Fibroblast of lung (primary cell): ENCODE results near the gene FOS. TPM values are rescaled to one million over a fixed set of nuclear protein-coding genes. Genes with fewer than 3 reads are reported as not detected.

ENCODE experiments used
- DNase-seq, 2 donors: peaks; one replicate each; pipeline versions ENCODE4 v3.0.0 to v3.0.0-alpha.2; 2010; ENCODE audit warnings: low read depth in 2 of 2
- H2AFZ ChIP-seq: 2 replicates; pipeline ENCODE4 v1.5.1; 2012; ENCODE audit warnings: low read length, control low read depth, inconsistent platforms
- H3K27ac ChIP-seq: 2 replicates; pipeline ENCODE4 v1.5.1; 2011; ENCODE audit warnings: low read length, control low read depth; ENCODE audit not compliant: insufficient read depth
- H3K27me3 ChIP-seq: 2 replicates; pipeline ENCODE4 v1.5.1; 2011; ENCODE audit warnings: mild to moderate bottlenecking, low read length; ENCODE audit not compliant: control insufficient read depth, insufficient read depth
- H3K36me3 ChIP-seq: 2 replicates; pipeline ENCODE4 v1.5.1; 2011; ENCODE audit warnings: low read length; ENCODE audit not compliant: control insufficient read depth, insufficient read depth
- H3K4me1 ChIP-seq: 2 replicates; pipeline ENCODE4 v1.5.1; 2011; ENCODE audit warnings: low read length; ENCODE audit not compliant: control insufficient read depth, insufficient read depth; ENCODE audit errors: extremely low read depth
- H3K4me2 ChIP-seq: 2 replicates; pipeline ENCODE4 v1.5.1; 2011; ENCODE audit warnings: low read length, control low read depth; ENCODE audit not compliant: insufficient read depth; ENCODE audit errors: extremely low read depth
- H3K4me3 ChIP-seq, 4 experiments: fragments of 200-600 bp in 1 of 4; sonication (generic) in 1 of 4; replicated peaks in 1 of 4; 2 replicates each; pipeline ENCODE4 v1.5.1; 2011 to 2016; ENCODE audit warnings: low read length in 4 of 4, low read depth in 3 of 4, mild to moderate bottlenecking in 3 of 4, control low read depth in 2 of 4, inconsistent platforms in 1 of 4, mixed read lengths in 1 of 4; ENCODE audit not compliant: insufficient read depth in 1 of 4; ENCODE audit errors: control extremely low read depth in 1 of 4
- H3K79me2 ChIP-seq: 2 replicates; pipeline ENCODE4 v1.5.1; 2012; ENCODE audit warnings: mild to moderate bottlenecking, low read length, inconsistent platforms; ENCODE audit not compliant: control insufficient read depth, insufficient read depth
- H3K9ac ChIP-seq: 2 replicates; pipeline ENCODE4 v1.5.1; 2011; ENCODE audit warnings: mild to moderate bottlenecking, low read length, control low read depth; ENCODE audit not compliant: insufficient read depth
- H3K9me3 ChIP-seq: 2 replicates; pipeline ENCODE4 v1.5.1; 2012; ENCODE audit warnings: low read depth, low read length; ENCODE audit not compliant: control insufficient read depth, insufficient read depth
- H4K20me1 ChIP-seq: 2 replicates; pipeline ENCODE4 v1.5.1; 2011; ENCODE audit warnings: low read length; ENCODE audit not compliant: control insufficient read depth, insufficient read depth; ENCODE audit errors: extremely low read depth
- EZH2 ChIP-seq: IDR thresholded peaks from 2 replicates; pipeline ENCODE4 v1.5.1; 2012; ENCODE audit warnings: low read length, control low read depth, mild to moderate bottlenecking; ENCODE audit errors: missing control alignments
- polyA plus RNA-seq, 2 donors: library from polyadenylated mRNA; depleted of rRNA in 1 of 2; stranded (reverse) in 1 of 2; unstranded in 1 of 2; fragments of >200 nt; gene quantifications; 2 replicates each; pipeline ENCODE4 v1.2.1, GENCODE V29; 2011 to 2012; ENCODE audit warnings: missing spikeins in 1 of 2
- total RNA-seq: library from RNA; depleted of rRNA; stranded (reverse); fragments of >200 nt; gene quantifications from 2 replicates; pipeline ENCODE4 v1.2.1, GENCODE V29; 2014
- TF ChIP-seq, protein P1 (sequence below), 2 donors: IDR thresholded peaks in 1 of 2; conservative IDR thresholded peaks in 1 of 2; 1 replicate in 1 of 2; 2 replicates in 1 of 2; pipeline ENCODE4 v1.5.1; 2011 to 2012; ENCODE audit warnings: low read length in 2 of 2, control low read depth in 1 of 2, inconsistent platforms in 1 of 2, low read depth in 1 of 2, mild to moderate bottlenecking in 1 of 2

FOS gene
- total and polyA plus RNA-seq, 2 donors (not counting 1 experiment from before 2014, with no cell fraction given) = 24.6 to 178 TPM

DNA sequence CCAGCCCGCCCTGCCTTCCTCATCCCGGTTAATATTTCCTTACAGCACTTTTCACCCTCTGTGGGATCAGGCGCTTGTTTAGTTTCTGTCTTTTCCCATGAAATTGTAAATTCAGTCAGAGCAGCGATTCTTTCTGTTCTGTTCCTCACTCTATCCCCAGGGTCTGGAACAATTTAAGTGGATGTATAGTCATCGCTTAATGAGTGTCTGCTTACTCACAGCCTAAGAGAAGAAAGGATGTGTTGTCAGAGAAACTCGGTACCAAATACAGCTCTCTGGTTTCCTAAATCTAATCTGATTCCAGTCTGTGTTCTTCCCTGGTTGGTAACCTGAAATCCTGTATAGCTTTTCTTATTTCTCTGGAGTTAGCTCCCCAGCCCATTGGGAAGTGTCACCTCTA lies 44.9 kb downstream of the FOS start:
- Histone ChIP-seq H2AFZ (no peak overlapping the region), H3K4me1 (no peaks in the 10 kb centered on the region), H3K27ac (no peak overlapping the region), H3K4me3 (no peak overlapping the region), H3K9me3 (no peaks in the 10 kb centered on the region), H3K36me3 (no peaks in the 10 kb centered on the region), H3K9ac (no peak overlapping the region), H3K4me2 (no peak overlapping the region), H3K79me2 (no peaks in the 10 kb centered on the region), H3K27me3 (peaks cover 2% of the 10 kb centered on the region), H4K20me1 (no peaks in the 10 kb centered on the region)
- DNase-seq = peak in 1 of 2 donors; percentile 15
- TF ChIP-seq, protein P1, sequence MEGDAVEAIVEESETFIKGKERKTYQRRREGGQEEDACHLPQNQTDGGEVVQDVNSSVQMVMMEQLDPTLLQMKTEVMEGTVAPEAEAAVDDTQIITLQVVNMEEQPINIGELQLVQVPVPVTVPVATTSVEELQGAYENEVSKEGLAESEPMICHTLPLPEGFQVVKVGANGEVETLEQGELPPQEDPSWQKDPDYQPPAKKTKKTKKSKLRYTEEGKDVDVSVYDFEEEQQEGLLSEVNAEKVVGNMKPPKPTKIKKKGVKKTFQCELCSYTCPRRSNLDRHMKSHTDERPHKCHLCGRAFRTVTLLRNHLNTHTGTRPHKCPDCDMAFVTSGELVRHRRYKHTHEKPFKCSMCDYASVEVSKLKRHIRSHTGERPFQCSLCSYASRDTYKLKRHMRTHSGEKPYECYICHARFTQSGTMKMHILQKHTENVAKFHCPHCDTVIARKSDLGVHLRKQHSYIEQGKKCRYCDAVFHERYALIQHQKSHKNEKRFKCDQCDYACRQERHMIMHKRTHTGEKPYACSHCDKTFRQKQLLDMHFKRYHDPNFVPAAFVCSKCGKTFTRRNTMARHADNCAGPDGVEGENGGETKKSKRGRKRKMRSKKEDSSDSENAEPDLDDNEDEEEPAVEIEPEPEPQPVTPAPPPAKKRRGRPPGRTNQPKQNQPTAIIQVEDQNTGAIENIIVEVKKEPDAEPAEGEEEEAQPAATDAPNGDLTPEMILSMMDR (conservative IDR thresholded peaks at IDR 0.05 in 1 of 2, IDR thresholded peaks at IDR 0.05 in 1 of 2; ENCODE audit: low read depth in 1 of 2, low read length in 2 of 2) = no peak
- TF ChIP-seq EZH2 = no peak

GRCh38 chr14:75328558-75329155 lies 50.0 kb downstream of the FOS start:
- no peaks in the 10 kb centered on the region for H3K27me3 ChIP-seq
- no peaks in the 10 kb centered on the region for H3K36me3 ChIP-seq
- no peak for DNase-seq
- no peaks in the 10 kb centered on the region for H3K9me3 ChIP-seq
- H2AFZ ChIP-seq = no peak overlapping the region
- H3K9ac ChIP-seq = no peak overlapping the region
- no peak overlapping the region for H3K4me2 ChIP-seq
- no peak overlapping the region for H3K4me3 ChIP-seq
- no peaks in the 10 kb centered on the region for H4K20me1 ChIP-seq
- no peak overlapping the region for H3K27ac ChIP-seq
- TF ChIP-seq, protein P1 (conservative IDR thresholded peaks at IDR 0.05 in 1 of 2, IDR thresholded peaks at IDR 0.05 in 1 of 2; ENCODE audit: low read depth in 1 of 2, low read length in 2 of 2) = no peak
- no peak for TF ChIP-seq EZH2
- no peaks in the 10 kb centered on the region for H3K79me2 ChIP-seq
- H3K4me1 ChIP-seq = no peaks in the 10 kb centered on the region

DNA sequence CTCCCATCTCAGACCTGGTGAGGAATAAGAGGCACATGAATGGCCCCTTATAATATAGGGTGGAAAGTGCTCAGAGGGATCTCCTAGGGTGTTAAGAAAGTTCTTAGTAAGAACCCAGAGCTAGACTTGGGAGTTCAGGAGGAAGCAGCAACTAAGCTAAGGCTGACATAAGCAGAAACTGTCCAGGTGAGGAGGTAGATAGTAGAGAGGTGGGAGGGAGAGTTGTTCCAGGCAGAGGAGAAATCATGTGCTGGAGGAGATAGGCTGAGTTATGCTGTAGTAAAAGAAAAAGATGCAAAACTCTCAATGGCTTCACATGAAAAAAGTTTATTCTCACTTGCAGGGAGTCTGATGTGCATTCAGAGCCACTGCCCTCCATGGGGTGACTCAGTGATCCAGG lies 50.7 kb downstream of the FOS start:
- no peak overlapping the region for H3K4me2 ChIP-seq
- no peak for DNase-seq
- no peak for TF ChIP-seq EZH2
- TF ChIP-seq, protein P1 (conservative IDR thresholded peaks at IDR 0.05 in 1 of 2, IDR thresholded peaks at IDR 0.05 in 1 of 2; ENCODE audit: low read depth in 1 of 2, low read length in 2 of 2) = no peak
- H3K9ac ChIP-seq = no peak overlapping the region
- no peaks in the 10 kb centered on the region for H3K4me1 ChIP-seq
- H3K79me2 ChIP-seq = no peaks in the 10 kb centered on the region
- no peaks in the 10 kb centered on the region for H3K9me3 ChIP-seq
- H3K36me3 ChIP-seq = no peaks in the 10 kb centered on the region
- H3K4me3 ChIP-seq = no peak overlapping the region
- H3K27ac ChIP-seq = no peak overlapping the region
- no peaks in the 10 kb centered on the region for H3K27me3 ChIP-seq
- no peak overlapping the region for H2AFZ ChIP-seq
- no peaks in the 10 kb centered on the region for H4K20me1 ChIP-seq
